Peyer's patch (tissue), 4 donors: ENCODE data around the gene PTPN14.

Experiments
- POLR2A ChIP-seq, 2 donors: fragments of 450-650 bp; IDR thresholded peaks; one replicate each; pipeline ENCODE4 v1.5.1; 2017; ENCODE audit warnings: antibody characterized with exemption in 2 of 2, mild to moderate bottlenecking in 2 of 2, moderate library complexity in 2 of 2
- TF ChIP-seq, protein P1 (sequence below), 6 experiments: fragments of 450-650 bp in 4 of 6; fragments of 200-600 bp in 2 of 6; sonication (generic) in 1 of 6; IDR thresholded peaks; one replicate each; pipeline ENCODE4 v1.5.1; 2017 to 2019; ENCODE audit warnings: antibody characterized with exemption in 6 of 6, mild to moderate bottlenecking in 3 of 6, moderate library complexity in 1 of 6

DNA sequence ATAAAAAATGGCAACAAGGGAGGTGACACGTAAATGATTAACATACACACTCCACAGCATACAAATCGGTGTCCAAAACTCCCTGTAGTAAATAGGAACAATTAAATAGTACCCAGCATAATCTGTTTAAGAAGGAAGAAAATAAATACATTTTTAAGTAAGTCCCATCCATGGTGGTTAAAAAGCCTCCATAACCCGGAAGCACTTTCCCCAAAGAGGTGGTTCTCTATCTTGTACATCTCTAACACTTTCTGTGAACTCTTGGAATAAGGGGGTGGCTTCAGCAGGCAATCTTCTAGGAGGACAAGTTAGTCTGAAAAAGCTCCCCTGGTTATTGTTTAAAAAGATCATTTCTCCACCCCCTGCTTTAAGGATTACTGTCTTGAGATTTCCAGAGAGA is 76.9 kb downstream of the PTPN14 start:
- TF ChIP-seq, protein P1, sequence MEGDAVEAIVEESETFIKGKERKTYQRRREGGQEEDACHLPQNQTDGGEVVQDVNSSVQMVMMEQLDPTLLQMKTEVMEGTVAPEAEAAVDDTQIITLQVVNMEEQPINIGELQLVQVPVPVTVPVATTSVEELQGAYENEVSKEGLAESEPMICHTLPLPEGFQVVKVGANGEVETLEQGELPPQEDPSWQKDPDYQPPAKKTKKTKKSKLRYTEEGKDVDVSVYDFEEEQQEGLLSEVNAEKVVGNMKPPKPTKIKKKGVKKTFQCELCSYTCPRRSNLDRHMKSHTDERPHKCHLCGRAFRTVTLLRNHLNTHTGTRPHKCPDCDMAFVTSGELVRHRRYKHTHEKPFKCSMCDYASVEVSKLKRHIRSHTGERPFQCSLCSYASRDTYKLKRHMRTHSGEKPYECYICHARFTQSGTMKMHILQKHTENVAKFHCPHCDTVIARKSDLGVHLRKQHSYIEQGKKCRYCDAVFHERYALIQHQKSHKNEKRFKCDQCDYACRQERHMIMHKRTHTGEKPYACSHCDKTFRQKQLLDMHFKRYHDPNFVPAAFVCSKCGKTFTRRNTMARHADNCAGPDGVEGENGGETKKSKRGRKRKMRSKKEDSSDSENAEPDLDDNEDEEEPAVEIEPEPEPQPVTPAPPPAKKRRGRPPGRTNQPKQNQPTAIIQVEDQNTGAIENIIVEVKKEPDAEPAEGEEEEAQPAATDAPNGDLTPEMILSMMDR (IDR thresholded peaks at IDR 0.05), result no peak
- TF ChIP-seq POLR2A (IDR thresholded peaks at IDR 0.05), result no peak
